Left ventricle myocardium inferior (tissue), 1 donor: ENCODE results near the gene COMMD8. TPM values are rescaled to one million over a fixed set of nuclear protein-coding genes. Genes with fewer than 3 reads are reported as not detected.

Source experiments
- DNase-seq: peaks from one replicate; pipeline ENCODE4 v3.0.0-alpha.2; 2020
- H3K27ac ChIP-seq: fragments of 200-600 bp; replicated peaks from 2 replicates; pipeline ENCODE4 v1.8.0; 2021
- H3K27me3 ChIP-seq: fragments of 200-600 bp; 2 replicates; pipeline ENCODE4 v1.8.0; 2021; ENCODE audit warnings: low read depth
- H3K36me3 ChIP-seq: fragments of 200-600 bp; 2 replicates; pipeline ENCODE4 v1.8.0; 2021
- H3K4me1 ChIP-seq: fragments of 200-600 bp; 2 replicates; pipeline ENCODE4 v1.8.0; 2021
- H3K4me3 ChIP-seq: fragments of 200-600 bp; 2 replicates; pipeline ENCODE4 v1.8.0; 2021; ENCODE audit warnings: mild to moderate bottlenecking, moderate library complexity
- H3K9me3 ChIP-seq: fragments of 200-600 bp; replicated peaks from 2 replicates; pipeline ENCODE4 v1.8.0; 2021
- CTCF ChIP-seq: fragments of 200-600 bp; IDR thresholded peaks from 2 replicates; pipeline ENCODE4 v1.8.0; 2021; ENCODE audit warnings: antibody characterized with exemption, mild to moderate bottlenecking, borderline replicate concordance
- intact Hi-C: fragments of 100-400 bp; cut with micrococcal nuclease; formaldehyde crosslinking; loops from one replicate; pipeline ENCODE4 v1.11.0; 2022
- total RNA-seq: library from RNA; stranded (reverse); fragmentation: NEBNext Ultra II Directional; extraction: Animal tissue kit (Norgen Biotek cat#: 25700); gene quantifications from one replicate; pipeline ENCODE4 v1.2.1, GENCODE V29; 2021
- donor health status: DM: no; HTN: yes; CAD: no; lungs with severe emphysema.

Gene COMMD8
- total RNA-seq, 1 donor from 2014 or later = 20.8 TPM

GRCh38 chr4:47465004-47465403 is 1.5 kb upstream of the COMMD8 start:
- intact Hi-C loops = loop anchor here (10.0 kb wide), 1 partner anchor 100 kb away; no protein-coding TSS in a partner anchor
- no peak overlapping the region for H3K27ac ChIP-seq
- H3K36me3 ChIP-seq = no peaks in the 10 kb centered on the region
- H3K4me1 ChIP-seq = peaks cover 28% of the 10 kb centered on the region
- H3K27me3 ChIP-seq = no peaks in the 10 kb centered on the region
- no peak overlapping the region for H3K4me3 ChIP-seq
- TF ChIP-seq CTCF = no peak
- no peak for DNase-seq
- no peaks in the 10 kb centered on the region for H3K9me3 ChIP-seq

- no peaks in the 10 kb centered on the region for H3K9me3 ChIP-seq
- H3K27me3 ChIP-seq = no peaks in the 10 kb centered on the region
- no peak for TF ChIP-seq CTCF
- H3K27ac ChIP-seq = peak overlapping the region; percentile 90
- no peak for DNase-seq
- intact Hi-C loops = loop anchor here (10.0 kb wide), 1 partner anchor 102 kb away; no protein-coding TSS in a partner anchor
- H3K36me3 ChIP-seq = peaks cover 10% of the 10 kb centered on the region
- H3K4me3 ChIP-seq = peak overlapping the region; percentile 79
- peaks cover 28% of the 10 kb centered on the region for H3K4me1 ChIP-seq
Observed at GRCh38 chr4:47462799-47463234, 685 bp downstream of the COMMD8 start.

- TF ChIP-seq CTCF = no peak
- Histone ChIP-seq H3K4me3 (no peak overlapping the region), H3K4me1 (peaks cover 16% of the 10 kb centered on the region), H3K27ac (no peak overlapping the region), H3K9me3 (no peaks in the 10 kb centered on the region), H3K36me3 (peaks cover 49% of the 10 kb centered on the region), H3K27me3 (no peaks in the 10 kb centered on the region)
- DNase-seq = no peak
- intact Hi-C loops = no loop called here
Observed at GRCh38 chr4:47451657-47452056, 11.8 kb downstream of the COMMD8 start.

- TF ChIP-seq CTCF = no peak
- Histone ChIP-seq H3K4me1 (no peaks in the 10 kb centered on the region), H3K27ac (no peak overlapping the region), H3K36me3 (no peaks in the 10 kb centered on the region), H3K27me3 (no peaks in the 10 kb centered on the region), H3K4me3 (no peak overlapping the region), H3K9me3 (no peaks in the 10 kb centered on the region)
- intact Hi-C loops = no loop called here
- no peak for DNase-seq
Observed at GRCh38 chr4:47444031-47444430, 19.5 kb downstream of the COMMD8 start.

GRCh38 chr4:47442980-47443379 is 20.5 kb downstream of the COMMD8 start:
- Histone ChIP-seq H3K27ac (no peak overlapping the region), H3K4me3 (no peak overlapping the region)
- no peak for DNase-seq

More at GRCh38 chr4:47442980-47443379, 20.5 kb downstream of the COMMD8 start:
- H3K9me3 ChIP-seq = no peaks in the 10 kb centered on the region
- intact Hi-C loops = no loop called here
- no peaks in the 10 kb centered on the region for H3K27me3 ChIP-seq
- no peaks in the 10 kb centered on the region for H3K36me3 ChIP-seq
- no peak for TF ChIP-seq CTCF
- H3K4me1 ChIP-seq = no peaks in the 10 kb centered on the region
